IMR-90 (cell line): ENCODE measurements around the gene FBXW11. TPM values are rescaled to one million over a fixed set of nuclear protein-coding genes. Genes with fewer than 3 reads are reported as not detected.

Source experiments
- ATAC-seq: fragments of 200-7000 bp; cut with Tn5 transposase; 2 replicates; pipeline ENCODE4 v1.9.1; 2020; ENCODE audit warnings: low read depth, mild to moderate bottlenecking, moderate library complexity
- BruUV-seq: library from RNA; stranded (reverse); fragments of 400-500 nt; replicated peaks from 2 replicates; lab custom pipeline; 2021; lab: Mats Ljungman, UMichigan
- CTCF ChIA-PET: fragments of 300-600 bp; formaldehyde crosslinking; extraction: SDS; loops from one replicate; lab custom pipeline; 2021; ENCODE audit warnings: antibody characterized with exemption; lab: Yijun Ruan, JAX
- POLR2A ChIA-PET: fragments of 300-600 bp; sonication (Branson Sonifier 250); formaldehyde crosslinking; loops from one replicate; lab custom pipeline; 2022; ENCODE audit warnings: antibody characterized with exemption; ENCODE audit not compliant: unreplicated experiment; lab: Charles Lee
- DNase-seq: peaks from one replicate; pipeline ENCODE4 v3.0.0; 2013
- H2AFZ ChIP-seq: replicated peaks from 2 replicates; pipeline ENCODE3; 2013; ENCODE audit warnings: low read length, mild to moderate bottlenecking; ENCODE audit not compliant: poor library complexity
- H2AK5ac ChIP-seq: 2 replicates; pipeline ENCODE4 v1.6.1; 2013; ENCODE audit warnings: low read depth, low read length, inconsistent platforms
- H2AK9ac ChIP-seq: replicated peaks from 2 replicates; pipeline ENCODE3; 2013; ENCODE audit warnings: mild to moderate bottlenecking, low read depth, low read length, moderate library complexity; ENCODE audit not compliant: poor library complexity
- H2BK120ac ChIP-seq: 2 replicates; pipeline ENCODE4 v1.6.1; 2013; ENCODE audit warnings: low read depth, low read length, inconsistent platforms
- H2BK15ac ChIP-seq: 3 replicates; pipeline ENCODE4 v1.6.1; 2013; ENCODE audit warnings: low read depth, low read length, inconsistent platforms
- H2BK20ac ChIP-seq: 2 replicates; pipeline ENCODE4 v1.6.1; 2013; ENCODE audit warnings: low read depth, mild to moderate bottlenecking, inconsistent platforms, low read length, moderate library complexity
- H2BK5ac ChIP-seq: 2 replicates; pipeline ENCODE4 v1.6.1; 2013; ENCODE audit warnings: mild to moderate bottlenecking, low read depth, low read length, inconsistent platforms; ENCODE audit not compliant: poor library complexity, severe bottlenecking
- H3K14ac ChIP-seq: replicated peaks from 2 replicates; pipeline ENCODE4 v1.6.1; 2013; ENCODE audit warnings: low read depth, low read length, inconsistent platforms
- H3K18ac ChIP-seq: 2 replicates; pipeline ENCODE4 v1.6.1; 2013; ENCODE audit warnings: low read depth, low read length, control low read depth
- H3K23ac ChIP-seq: 2 replicates; pipeline ENCODE4 v1.6.1; 2013; ENCODE audit warnings: low read depth, low read length, inconsistent platforms
- H3K27ac ChIP-seq: 2 replicates; pipeline ENCODE4 v1.5.1; 2013; ENCODE audit warnings: mild to moderate bottlenecking, control low read depth, low read length; ENCODE audit not compliant: insufficient read depth
- H3K27me3 ChIP-seq: 2 replicates; pipeline ENCODE4 v1.6.1; 2013; ENCODE audit warnings: low read length; ENCODE audit not compliant: control insufficient read depth, insufficient read depth
- H3K36me3 ChIP-seq: 2 replicates; pipeline ENCODE4 v1.6.1; 2013; ENCODE audit warnings: low read length, mixed read lengths; ENCODE audit not compliant: control insufficient read depth, insufficient read depth
- H3K4ac ChIP-seq: 2 replicates; pipeline ENCODE4 v1.6.1; 2013; ENCODE audit warnings: low read depth, low read length, inconsistent platforms
- H3K4me1 ChIP-seq: 2 replicates; pipeline ENCODE4 v1.6.1; 2013; ENCODE audit warnings: low read length, mixed read lengths; ENCODE audit not compliant: control insufficient read depth, insufficient read depth
- H3K4me2 ChIP-seq: 2 replicates; pipeline ENCODE4 v1.6.1; 2013; ENCODE audit warnings: low read depth, mild to moderate bottlenecking, control low read depth, low read length, moderate library complexity
- H3K4me3 ChIP-seq: 2 replicates; pipeline ENCODE4 v1.5.1; 2013; ENCODE audit warnings: low read depth, mild to moderate bottlenecking, control low read depth, low read length, moderate library complexity; ENCODE audit not compliant: insufficient read depth
- H3K56ac ChIP-seq: 2 replicates; pipeline ENCODE4 v1.6.1; 2013; ENCODE audit warnings: low read length, inconsistent platforms; ENCODE audit not compliant: insufficient read depth; ENCODE audit errors: extremely low read depth
- H3K79me1 ChIP-seq, 2 experiments: 2 replicates each; pipeline ENCODE4 v1.6.1; 2013; ENCODE audit warnings: low read length in 2 of 2, inconsistent platforms in 1 of 2, low read depth in 1 of 2
- H3K9ac ChIP-seq: 2 replicates; pipeline ENCODE4 v1.6.1; 2013; ENCODE audit warnings: low read depth, low read length, control low read depth
- H3K9me1 ChIP-seq: 2 replicates; pipeline ENCODE4 v1.6.1; 2013; ENCODE audit warnings: low read length, inconsistent platforms; ENCODE audit not compliant: insufficient read depth
- H3K9me3 ChIP-seq: 2 replicates; pipeline ENCODE4 v1.6.1; 2013; ENCODE audit warnings: low read length; ENCODE audit not compliant: control insufficient read depth, insufficient read depth
- H4K20me1 ChIP-seq: 2 replicates; pipeline ENCODE4 v1.6.1; 2013; ENCODE audit warnings: low read length, inconsistent platforms; ENCODE audit not compliant: insufficient read depth
- H4K5ac ChIP-seq: 2 replicates; pipeline ENCODE4 v1.6.1; 2013; ENCODE audit warnings: mild to moderate bottlenecking, low read depth, low read length, control low read depth
- H4K8ac ChIP-seq, 2 experiments: 2 replicates each; pipeline ENCODE4 v1.6.1; 2013; ENCODE audit warnings: low read depth in 2 of 2, low read length in 2 of 2, control low read depth in 1 of 2, inconsistent platforms in 1 of 2
- H4K91ac ChIP-seq: 2 replicates; pipeline ENCODE4 v1.6.1; 2013; ENCODE audit warnings: low read depth, low read length, inconsistent platforms; ENCODE audit not compliant: insufficient read depth
- BHLHE40 ChIP-seq: fragments of 150-350 bp; IDR thresholded peaks from 2 replicates; pipeline ENCODE4 v1.6.1; 2016; ENCODE audit warnings: mild to moderate bottlenecking, low read depth, low read length
- CEBPB ChIP-seq: IDR thresholded peaks from 2 replicates; pipeline ENCODE4 v1.6.1; 2012; ENCODE audit warnings: low read depth, low read length, improper control_type of control experiment
- CHD1 ChIP-seq: IDR thresholded peaks from 2 replicates; pipeline ENCODE4 v1.6.1; 2012; ENCODE audit warnings: low read depth, low read length, improper control_type of control experiment
- CTCF ChIP-seq: conservative IDR thresholded peaks from 2 replicates; pipeline ENCODE4 v1.5.1; 2012; ENCODE audit warnings: mild to moderate bottlenecking, low read depth, low read length, improper control_type of control experiment
- ELK1 ChIP-seq: fragments of 150-350 bp; IDR thresholded peaks from 2 replicates; pipeline ENCODE4 v1.6.1; 2016; ENCODE audit warnings: low read depth, mild to moderate bottlenecking, low read length, moderate library complexity, borderline replicate concordance
- FOS ChIP-seq: fragments of 150-350 bp; IDR thresholded peaks from 2 replicates; pipeline ENCODE4 v1.6.1; 2016; ENCODE audit warnings: low read depth, low read length
- MAZ ChIP-seq: IDR thresholded peaks from 2 replicates; pipeline ENCODE4 v1.6.1; 2012; ENCODE audit warnings: low read depth, mild to moderate bottlenecking, low read length, improper control_type of control experiment, moderate library complexity, borderline replicate concordance
- MXI1 ChIP-seq: IDR thresholded peaks from 2 replicates; pipeline ENCODE4 v1.6.1; 2012; ENCODE audit warnings: low read depth, mild to moderate bottlenecking, low read length, moderate library complexity, borderline replicate concordance
- NFE2L2 ChIP-seq: fragments of 150-350 bp; IDR thresholded peaks from 2 replicates; pipeline ENCODE4 v1.6.1; 2016; ENCODE audit warnings: low read depth, mild to moderate bottlenecking, low read length
- POLR2A ChIP-seq: IDR thresholded peaks from 2 replicates; pipeline ENCODE4 v1.6.1; 2012; ENCODE audit warnings: mild to moderate bottlenecking, low read depth, low read length
- RCOR1 ChIP-seq: IDR thresholded peaks from 2 replicates; pipeline ENCODE4 v1.6.1; 2012; ENCODE audit warnings: mild to moderate bottlenecking, low read length, improper control_type of control experiment; ENCODE audit not compliant: insufficient replicate concordance
- RFX5 ChIP-seq: IDR thresholded peaks from 2 replicates; pipeline ENCODE4 v1.8.0; 2012; ENCODE audit warnings: low read depth, mild to moderate bottlenecking, low read length, moderate library complexity
- WGBS, 2 experiments: methylation state at CpG; one replicate each; pipeline versions ENCODE4 v1.1.5 to v1.1.7; 2013; ENCODE audit warnings: missing lambda C conversion rate in 2 of 2; ENCODE audit not compliant: insufficient read length in 1 of 2; ENCODE audit errors: extremely low coverage in 2 of 2; 5-methylcytosine and 5-hydroxymethylcytosine counted together
- dilution Hi-C: fragments of 300-500 bp; cut with HindIII; formaldehyde crosslinking; loops from one replicate; pipeline ENCODE4 v1.14.3; 2018; ENCODE audit warnings: low sequenced_read_pairs; ENCODE audit not compliant: unreplicated experiment
- in situ Hi-C: fragments of 300-500 bp; cut with MboI; formaldehyde crosslinking; loops from 3 replicates; pipeline ENCODE4 v1.14.3; 2019; ENCODE audit warnings: low sequenced_read_pairs, inconsistent platforms, mixed read lengths
- intact Hi-C: fragments of 100-400 bp; cut with micrococcal nuclease; formaldehyde crosslinking; loops from 2 replicates; pipeline ENCODE4 v1.10.0; 2022
- polyA plus RNA-seq, 3 experiments: library from polyadenylated mRNA; depleted of rRNA; stranded (reverse); fragments of >200 nt; gene quantifications; 2 replicates each; pipeline ENCODE4 v1.2.3, GENCODE V29; 2012; ENCODE audit warnings: low replicate concordance in 1 of 3
- total RNA-seq: library from RNA; depleted of rRNA; stranded (reverse); fragments of >200 nt; gene quantifications from 2 replicates; pipeline ENCODE4 v1.2.3, GENCODE V29; 2012
- TF ChIP-seq, protein P1 (sequence below): fragments of 150-350 bp; IDR thresholded peaks from 2 replicates; pipeline ENCODE4 v1.6.1; 2017; ENCODE audit warnings: mild to moderate bottlenecking, antibody characterized with exemption, low read length, low read depth

Gene FBXW11
- total and polyA plus RNA-seq, 2 of the 4 experiments (the other 2 are of a cell fraction) = 34.3 to 97.1 TPM

GRCh38 chr5:172055421-172055820 is 49.0 kb upstream of the FBXW11 start (continued):
- TF ChIP-seq, protein P1, sequence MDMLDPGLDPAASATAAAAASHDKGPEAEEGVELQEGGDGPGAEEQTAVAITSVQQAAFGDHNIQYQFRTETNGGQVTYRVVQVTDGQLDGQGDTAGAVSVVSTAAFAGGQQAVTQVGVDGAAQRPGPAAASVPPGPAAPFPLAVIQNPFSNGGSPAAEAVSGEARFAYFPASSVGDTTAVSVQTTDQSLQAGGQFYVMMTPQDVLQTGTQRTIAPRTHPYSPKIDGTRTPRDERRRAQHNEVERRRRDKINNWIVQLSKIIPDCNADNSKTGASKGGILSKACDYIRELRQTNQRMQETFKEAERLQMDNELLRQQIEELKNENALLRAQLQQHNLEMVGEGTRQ = no peak
- TF ChIP-seq CHD1 = no peak

DNA sequence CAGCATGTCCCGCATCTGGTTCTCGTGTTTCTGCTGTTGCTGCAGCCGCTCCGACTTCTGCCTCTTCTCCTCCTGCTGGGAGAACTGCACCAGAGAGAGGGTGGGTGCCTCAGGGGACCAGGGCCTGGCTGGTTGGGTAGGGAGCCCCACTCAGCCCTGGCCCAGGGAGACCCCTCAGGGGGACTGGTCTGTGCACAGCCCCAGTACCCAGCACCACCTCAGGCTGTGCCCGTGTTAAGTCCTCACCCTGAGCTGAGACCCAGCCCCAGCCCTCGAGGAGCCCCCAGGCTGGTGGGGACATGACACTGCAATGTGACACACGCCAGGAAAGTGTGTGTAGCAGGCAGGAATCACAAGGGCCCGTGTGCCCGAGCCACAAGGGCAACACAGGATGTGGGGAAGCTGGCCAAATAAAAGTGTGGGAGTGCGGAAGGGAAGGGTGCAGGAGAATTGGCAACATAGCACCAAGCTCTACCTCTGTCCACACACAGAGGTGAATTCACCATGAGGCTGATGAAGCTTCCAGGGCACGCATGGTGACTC is 48.2 kb upstream of the FBXW11 start:
- CTCF ChIA-PET = no interaction called here
- Histone ChIP-seq H2BK20ac (no peak overlapping the region), H2BK120ac (no peak overlapping the region), H3K4me3 (no peak overlapping the region), H3K27ac (no peak overlapping the region), H4K8ac (no peak overlapping the region), H3K9ac (no peak overlapping the region), H3K9me3 (no peaks in the 10 kb centered on the region), H2BK5ac (no peak overlapping the region), H3K4ac (no peak overlapping the region), H4K5ac (no peak overlapping the region), H3K56ac (no peak overlapping the region), H3K23ac (no peak overlapping the region), H3K36me3 (peaks cover 43% of the 10 kb centered on the region), H3K4me1 (no peaks in the 10 kb centered on the region), H2AFZ (no peak overlapping the region), H3K27me3 (no peaks in the 10 kb centered on the region), H3K14ac (no peak overlapping the region), H2BK15ac (no peak overlapping the region), H2AK5ac (no peak overlapping the region), H3K4me2 (no peak overlapping the region), H2AK9ac (no peak overlapping the region), H4K91ac (no peak overlapping the region), H3K79me1 (no peaks in the 10 kb centered on the region; a peak in 1 of 4 replicates), H3K18ac (no peak overlapping the region), H3K9me1 (0 out of 2 replicates have a peak, but pooled peaks cover 3% of the 10 kb centered on the region), H4K20me1 (no peaks in the 10 kb centered on the region)
- POLR2A ChIA-PET = no interaction called here
- intact Hi-C loops (loop anchor here (5.0 kb wide), 1 partner anchor 228 kb away; the partner anchor contains the start of gene UBTD2), dilution Hi-C loops (no loop called here), in situ Hi-C loops (no loop called here)
- no peak for ATAC-seq
- DNase-seq = no peak
- no TSS peak for BruUV-seq
- no peak for TF ChIP-seq BHLHE40
- no peak for TF ChIP-seq MXI1
- TF ChIP-seq NFE2L2 = no peak
- TF ChIP-seq RFX5 = no peak
- TF ChIP-seq POLR2A = no peak
- TF ChIP-seq ELK1 = no peak
- TF ChIP-seq FOS = no peak
- TF ChIP-seq MAZ = no peak
- TF ChIP-seq CTCF = no peak
- TF ChIP-seq CHD1 = no peak
- no peak for TF ChIP-seq CEBPB
- no peak for TF ChIP-seq RCOR1
- no CpG with 5 or more reads among the region's 11 CpGs for WGBS, 2 experiments
